ENCODE data around the gene MTCL1.

GRCh38 chr18:8848541-8848940, 143.2 kb downstream of the MTCL1 start:
- TF ChIP-seq CTCF (conservative IDR thresholded peaks at IDR 0.05): no peak
- TF ChIP-seq ZFX (IDR thresholded peaks at IDR 0.05): no peak
